Heart left ventricle (tissue), 16 donors: ENCODE measurements around the gene ZBTB42. TPM values are rescaled to one million over a fixed set of nuclear protein-coding genes. Genes with fewer than 3 reads are reported as not detected.

Source experiments
- ATAC-seq, 4 donors: fragments of 200-7000 bp; cut with Tn5 transposase; one replicate each; pipeline ENCODE4 v1.9.1; 2020 to 2022; ENCODE audit warnings: moderate library complexity in 4 of 4, mild to moderate bottlenecking in 3 of 4, moderate number of reproducible peaks in 1 of 4
- DNase-seq, 5 donors: peaks; one replicate each; pipeline ENCODE4 v3.0.0-alpha.2; 2020
- H3K27ac ChIP-seq, 12 donors: fragments of 200-600 bp; sonication (generic) in 4 of 12; one replicate each; pipeline versions ENCODE4 v1.5.0 to v1.8.0; 2016 to 2022; ENCODE audit warnings: mild to moderate bottlenecking in 2 of 12
- H3K27me3 ChIP-seq, 9 donors: fragments of 200-600 bp; sonication (generic) in 2 of 9; one replicate each; pipeline versions ENCODE4 v1.5.1 to v1.8.0; 2016 to 2022; ENCODE audit warnings: mild to moderate bottlenecking in 3 of 9
- H3K36me3 ChIP-seq, 9 donors: fragments of 200-600 bp; sonication (generic) in 2 of 9; one replicate each; pipeline versions ENCODE4 v1.5.0 to v1.8.0; 2018 to 2022; ENCODE audit warnings: mild to moderate bottlenecking in 2 of 9
- H3K4me1 ChIP-seq, 12 donors: fragments of 200-600 bp; sonication (generic) in 4 of 12; one replicate each; pipeline versions ENCODE4 v1.5.0 to v1.8.0; 2016 to 2022; ENCODE audit warnings: mild to moderate bottlenecking in 3 of 12
- H3K4me3 ChIP-seq, 12 donors: fragments of 200-600 bp; sonication (generic) in 4 of 12; one replicate each; pipeline versions ENCODE4 v1.5.0 to v1.8.0; 2017 to 2022; ENCODE audit warnings: mild to moderate bottlenecking in 9 of 12, moderate library complexity in 4 of 12
- H3K9me3 ChIP-seq, 12 donors: fragments of 200-600 bp; sonication (generic) in 4 of 12; one replicate each; pipeline versions ENCODE4 v1.5.0 to v1.8.0; 2016 to 2022; ENCODE audit warnings: mild to moderate bottlenecking in 1 of 12
- CTCF ChIP-seq, 12 donors: fragments of 200-600 bp; sonication (generic) in 4 of 12; IDR thresholded peaks; one replicate each; pipeline versions ENCODE4 v1.5.0 to v1.8.0; 2018 to 2022; ENCODE audit warnings: antibody characterized with exemption in 12 of 12, mild to moderate bottlenecking in 5 of 12
- POLR2A ChIP-seq, 2 donors: fragments of 450-650 bp; IDR thresholded peaks; one replicate each; pipeline ENCODE4 v1.6.1; 2017; ENCODE audit warnings: antibody characterized with exemption in 2 of 2, mild to moderate bottlenecking in 2 of 2, moderate library complexity in 2 of 2
- WGBS, 4 donors: extraction: QIAGEN DNeasy Blood & Tissue Kit in 2 of 4; methylation state at CpG; one replicate each; pipeline versions ENCODE4 v1.1.5 to v1.1.7; 2013 to 2018; 5-methylcytosine and 5-hydroxymethylcytosine counted together
- intact Hi-C, 10 donors: fragments of 100-400 bp; cut with DNase I; formaldehyde crosslinking; loops; one replicate each; pipeline versions ENCODE4 v1.11.1 to v1.14.2; 2022
- polyA plus RNA-seq, 2 donors: library from polyadenylated mRNA; stranded (reverse); fragments of 200-250 nt; gene quantifications; one replicate each; pipeline ENCODE4 v1.2.3, GENCODE V29; 2013
- total RNA-seq, 9 donors: library from RNA; depleted of rRNA in 2 of 9; stranded (reverse); fragments of >200 nt in 2 of 9; fragmentation: NEBNext Ultra II Directional in 3 of 9; extraction: Animal tissue kit (Norgen Biotek cat#: 25700) in 3 of 9; gene quantifications; one replicate each; pipeline versions ENCODE4 v1.1.0 to v1.2.4, GENCODE V29; 2016 to 2023
- donor health status: ischemic (EF 13 %, LVEDD 7.1; RV severe dilation, severe dysfunction).
- donor health status: healthy with polysubstance abuse.
- donor health status: DM: no; HTN: yes; CAD: no.
- donor health status: DM: no; HTN: no; CAD: no.
- donor health status: ischemic (EF 25% LVEDD 6.9; RV normal size, moderate dysfunction).
- donor health status: ischemic (EF 25% LVEDD 5.7; RV mildly dilated, moderate dysfunction).
- donor health status: healthy.
- donor health status: DM: yes; HTN: yes; CAD: no.
- donor health status: ischemic (EF 35%, LVEDD 5.7; RV mildly dilated, moderate dysfunction).
- donor health status: nonischemic (EF 11% LVEDD 7.7; RV severe dilation, severe dysfunction).
- donor health status: DM: yes; HTN: yes; CAD: no.
- donor health status: PGD.
- donor health status: ischemic (EF 29% LVEDD 5.4; RV normal size, mild dysfunction).
- donor health status: nonischemic (EF 23%, LVEDD 6.1; RV moderate dilation, normal function).

The ZBTB42 gene
- total and polyA plus RNA-seq, 11 donors, result 4.2 to 12.9 (median 7.4) TPM

- Histone ChIP-seq H3K4me3 (no peak overlapping the region), H3K9me3 (peaks cover 0 to 3% (median 0%) of the 10 kb centered on the region in 12 donors), H3K4me1 (peaks cover 0 to 29% (median 16%) of the 10 kb centered on the region in 12 donors), H3K27me3 (peaks cover 0 to 10% (median 0%) of the 10 kb centered on the region in 9 donors), H3K36me3 (peaks cover 0 to 4% (median 0%) of the 10 kb centered on the region in 9 donors), H3K27ac (no peak overlapping the region)
- no peak for TF ChIP-seq CTCF (IDR thresholded peaks at IDR 0.05)
- no peak for TF ChIP-seq POLR2A (IDR thresholded peaks at IDR 0.05)
- ATAC-seq (no peak), DNase-seq (peak in 2 of 5 donors; percentile 7 to 11)
- intact Hi-C loops, result no loop called here
- WGBS, 4 donors, result 71 to 87% (median 86%) methylated on average over 17 to 23 of the region's 23 CpGs
Observed at GRCh38 chr14:104821229-104821945, 20.5 kb downstream of the ZBTB42 start.

GRCh38 chr14:104821971-104822608, 21.2 kb downstream of the ZBTB42 start:
- DNase-seq, result peak in 3 of 5 donors; percentile 4 to 21 (median 11)
- ATAC-seq, result no peak
- TF ChIP-seq POLR2A (IDR thresholded peaks at IDR 0.05) (no peak), CTCF (IDR thresholded peaks at IDR 0.05) (no peak)
- peaks cover 0 to 11% (median 0%) of the 10 kb centered on the region in 9 donors for H3K27me3 ChIP-seq
- WGBS, 4 donors, result 86 to 94% (median 90%) methylated on average over 20 to 27 of the region's 27 CpGs
- H3K36me3 ChIP-seq, result peaks cover 0 to 4% (median 0%) of the 10 kb centered on the region in 9 donors
- no peak overlapping the region for H3K4me3 ChIP-seq
- H3K4me1 ChIP-seq, result peaks cover 0 to 27% (median 13%) of the 10 kb centered on the region in 12 donors
- peaks cover 0 to 3% (median 0%) of the 10 kb centered on the region in 12 donors for H3K9me3 ChIP-seq
- intact Hi-C loops, result no loop called here
- no peak overlapping the region for H3K27ac ChIP-seq

- peak in 1 of 5 donors; percentile 14 for DNase-seq
- Histone ChIP-seq H3K36me3 (peaks cover 0 to 2% (median 0%) of the 10 kb centered on the region in 9 donors), H3K9me3 (peaks cover 0 to under 1% (median 0%) of the 10 kb centered on the region in 12 donors), H3K27me3 (peaks cover 0 to 17% (median 0%) of the 10 kb centered on the region in 9 donors), H3K4me3 (no peak overlapping the region), H3K4me1 (peaks cover 0 to 28% (median 18%) of the 10 kb centered on the region in 12 donors), H3K27ac (no peak overlapping the region)
- TF ChIP-seq POLR2A (IDR thresholded peaks at IDR 0.05), result no peak
- no peak for TF ChIP-seq CTCF (IDR thresholded peaks at IDR 0.05)
- 89 to 91% (median 90%) methylated on average over 22 of the region's 22 CpGs for WGBS, 4 donors
- intact Hi-C loops, result no loop called here
- ATAC-seq, result no peak
Observed at GRCh38 chr14:104822821-104823615, 22.1 kb downstream of the ZBTB42 start.
